ENCODE measurements around the gene RASAL2.
"Not testable (repeated sequence)": the region's sequence is repeated elsewhere in the genome, so short reads cannot be mapped to it uniquely, and the experiment has no call there.

The RASAL2 gene

DNA sequence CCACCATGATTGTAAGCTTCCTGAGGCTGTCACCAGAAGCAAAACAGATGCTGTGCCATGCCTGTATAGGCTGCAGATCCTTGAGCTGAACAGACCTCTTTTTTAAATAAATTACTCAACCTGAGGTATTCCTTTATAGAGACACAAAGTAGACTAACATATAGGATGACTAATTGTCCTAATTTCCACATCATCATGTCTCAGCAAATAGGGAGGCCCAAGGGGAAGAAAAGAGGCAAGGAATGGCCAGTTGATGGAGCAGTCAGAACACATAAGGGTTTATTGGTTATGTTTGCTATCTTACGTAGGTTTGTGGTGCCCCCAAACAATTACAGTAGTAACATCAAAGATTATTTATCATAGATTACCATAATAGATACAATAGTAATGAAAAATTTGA lies 126.2 kb downstream of the RASAL2 start:
- in situ Hi-C loops (cut with MboI; ENCODE audit: low sequenced_read_pairs), result no loop called here

DNA sequence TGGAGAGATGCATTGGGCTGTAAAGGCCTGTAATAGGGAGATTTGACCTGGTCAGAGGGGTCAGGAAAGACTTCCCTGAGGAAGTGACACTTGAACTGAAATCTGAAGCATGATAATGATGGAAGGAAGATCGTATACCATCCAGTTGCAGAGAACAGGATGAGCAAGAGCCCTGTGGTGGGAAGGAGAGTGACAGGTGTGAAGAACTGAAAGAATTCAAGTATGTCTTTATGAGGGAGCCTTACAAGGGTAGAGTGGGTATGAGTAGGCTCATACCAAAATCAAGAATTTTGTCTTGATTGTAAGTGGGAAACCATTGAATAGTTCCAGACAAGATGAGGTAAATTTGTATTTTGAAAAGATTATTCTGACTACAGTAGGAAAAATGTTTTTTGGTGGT lies 129.4 kb downstream of the RASAL2 start:
- in situ Hi-C loops (cut with MboI; ENCODE audit: low sequenced_read_pairs), result no loop called here

DNA sequence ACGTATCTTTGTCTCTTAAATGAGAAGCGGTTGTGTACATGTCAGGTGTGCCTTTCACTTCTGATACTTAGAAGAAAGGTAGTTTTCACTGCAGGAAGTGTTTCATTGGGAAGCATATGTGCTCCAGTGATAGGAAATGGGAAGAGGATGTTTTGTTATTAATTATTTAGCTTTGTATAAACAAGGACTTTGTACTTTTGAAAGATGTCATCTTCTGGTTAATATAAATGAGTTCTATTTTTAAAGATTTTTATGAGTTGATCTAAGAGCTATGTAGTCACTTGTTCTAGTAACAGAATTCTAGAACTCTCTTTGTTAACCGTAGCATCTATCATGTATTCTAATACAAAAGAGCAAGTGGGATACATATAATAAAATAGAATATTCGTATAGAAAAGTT lies 130.5 kb downstream of the RASAL2 start:
- in situ Hi-C loops (cut with MboI; ENCODE audit: low sequenced_read_pairs), result no loop called here

DNA sequence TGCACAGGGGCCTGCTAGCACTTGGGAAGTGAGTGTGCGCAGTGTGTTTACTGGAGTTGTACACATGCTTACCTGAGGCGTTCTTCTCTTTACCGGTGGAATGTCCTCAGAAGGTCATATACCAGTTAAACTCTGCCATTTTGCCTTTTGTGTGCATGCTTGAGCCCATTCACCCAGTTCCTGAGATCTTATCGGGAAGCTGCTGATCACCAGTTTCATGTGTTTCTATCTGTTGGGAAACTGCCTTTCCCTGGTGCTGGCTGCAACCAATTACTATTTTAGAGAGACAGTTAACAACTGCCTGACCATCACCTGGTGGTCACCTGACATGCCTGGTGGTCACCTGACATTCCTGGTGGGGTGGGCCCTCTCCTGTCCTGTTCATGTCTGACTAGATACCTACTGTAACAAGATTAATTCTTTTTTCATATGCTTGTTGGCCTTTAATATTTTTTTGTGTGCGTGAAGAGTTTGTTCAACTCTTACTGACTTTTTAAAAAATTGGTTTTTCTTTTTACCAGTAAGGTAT lies 137.0 kb downstream of the RASAL2 start:
- in situ Hi-C loops (cut with MboI; ENCODE audit: low sequenced_read_pairs), result no loop called here

DNA sequence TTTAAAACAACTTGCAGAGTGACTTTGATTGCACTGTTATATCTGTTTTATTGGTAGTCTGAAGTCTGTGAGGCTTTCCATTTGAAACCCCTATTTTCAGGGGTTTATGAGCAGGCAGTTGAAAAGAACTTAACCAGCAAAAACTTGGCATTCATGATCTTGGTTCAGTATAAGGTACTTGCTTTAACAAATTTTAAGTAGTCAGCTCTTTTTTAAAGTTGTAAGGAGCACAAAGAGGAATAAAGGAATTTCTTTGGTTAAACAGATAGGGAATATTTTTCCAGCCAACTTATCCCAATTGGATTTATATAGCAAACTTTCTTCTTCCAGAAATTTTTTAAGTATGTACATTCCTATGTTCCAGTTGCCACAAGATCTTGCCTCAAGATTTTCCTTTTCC lies 138.2 kb downstream of the RASAL2 start:
- in situ Hi-C loops (cut with MboI; ENCODE audit: low sequenced_read_pairs), result no loop called here

DNA sequence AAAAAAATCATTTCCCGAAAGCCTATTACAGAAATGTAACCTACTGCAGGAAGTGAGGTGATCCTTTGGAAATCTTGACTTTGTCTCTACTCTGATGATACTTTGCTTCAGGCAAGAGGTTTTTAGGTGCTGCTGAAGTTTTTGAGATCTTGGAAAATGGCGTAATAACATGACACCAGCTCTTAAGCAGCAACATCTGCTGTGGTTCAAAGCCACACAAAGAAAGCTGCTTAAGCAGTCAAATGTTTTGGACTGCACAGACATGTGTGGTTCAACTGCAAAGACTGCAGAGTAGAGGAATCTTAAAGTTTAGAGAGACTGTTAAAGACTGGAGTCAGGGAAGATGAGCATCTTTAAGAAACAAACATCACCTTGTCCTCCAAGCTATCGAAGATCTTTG lies 139.0 kb downstream of the RASAL2 start:
- in situ Hi-C loops (cut with MboI; ENCODE audit: low sequenced_read_pairs), result no loop called here

DNA sequence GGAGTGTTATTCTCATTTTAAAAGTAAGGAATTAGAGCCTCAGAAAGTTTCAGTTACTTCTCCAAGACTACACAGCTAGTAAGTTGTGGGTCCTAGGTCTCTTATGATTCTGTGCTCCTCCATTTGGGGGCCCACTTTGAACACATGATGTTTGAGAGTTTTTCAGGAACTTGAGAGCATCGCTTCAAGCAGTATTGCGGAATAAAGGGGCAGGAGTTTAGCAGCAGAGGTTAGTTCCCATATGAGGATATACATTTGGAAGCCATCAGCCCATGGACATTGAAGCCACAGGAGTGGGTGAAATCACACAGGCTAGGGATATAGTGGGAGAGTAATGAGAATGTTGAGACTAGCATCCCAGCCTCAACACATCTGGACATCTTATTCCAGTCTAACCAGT lies 143.2 kb downstream of the RASAL2 start:
- in situ Hi-C loops (cut with MboI; ENCODE audit: low sequenced_read_pairs), result no loop called here

DNA sequence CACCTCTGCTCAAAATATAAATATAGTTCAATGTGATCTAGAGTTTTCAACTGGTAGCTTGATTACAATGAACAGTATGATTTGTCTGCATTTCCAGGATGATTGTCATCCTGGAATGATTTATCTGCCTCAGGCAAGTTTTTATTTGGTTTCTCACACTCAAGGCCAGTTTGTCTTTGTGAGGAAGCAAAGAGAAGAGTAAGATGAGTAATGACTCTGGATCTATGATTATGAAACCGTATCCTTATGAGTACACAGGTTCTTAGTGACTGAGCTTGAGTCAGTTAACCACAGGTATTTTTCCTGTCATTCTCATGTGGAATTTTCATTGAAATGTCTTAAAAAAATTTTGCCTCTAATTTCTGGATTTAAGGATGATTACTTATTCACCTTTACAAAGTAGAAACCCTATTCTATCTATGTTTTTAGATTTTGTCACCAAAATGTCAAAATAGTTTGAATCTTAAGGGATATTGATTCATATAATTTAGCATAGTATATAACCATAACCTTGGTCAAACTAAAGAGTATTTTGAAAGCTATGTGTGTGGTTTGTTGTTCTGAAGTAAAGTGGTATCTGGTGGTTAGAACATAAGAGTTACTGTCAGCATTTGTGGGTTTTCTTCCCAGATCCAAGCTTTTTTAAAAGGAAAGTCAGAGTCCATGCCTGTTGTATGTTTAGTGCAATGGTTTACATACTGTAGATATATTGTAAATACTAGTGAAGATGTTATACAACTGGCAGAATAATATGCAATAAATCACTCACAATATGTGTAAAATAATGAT lies 145.0 kb downstream of the RASAL2 start:
- in situ Hi-C loops (cut with MboI; ENCODE audit: low sequenced_read_pairs), result no loop called here

DNA sequence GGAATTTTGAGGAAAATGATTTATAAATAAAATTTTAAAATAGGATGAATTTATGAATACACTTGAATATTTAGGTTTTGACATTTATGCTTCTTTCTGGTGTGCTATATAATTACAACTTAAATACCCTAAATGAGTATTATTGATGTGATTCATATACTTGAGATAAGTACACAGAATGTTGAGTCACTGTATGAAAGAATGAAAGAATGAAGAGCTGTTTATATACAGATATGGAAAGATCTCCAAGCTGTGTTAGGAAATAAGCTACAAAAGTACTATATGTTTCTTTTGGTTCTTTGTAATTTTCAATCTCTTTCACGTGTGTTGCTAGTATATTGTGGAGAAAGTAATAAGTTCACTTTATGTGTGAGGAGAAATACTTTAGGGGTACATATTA lies 147.2 kb downstream of the RASAL2 start:
- in situ Hi-C loops (cut with MboI; ENCODE audit: low sequenced_read_pairs), result no loop called here

DNA sequence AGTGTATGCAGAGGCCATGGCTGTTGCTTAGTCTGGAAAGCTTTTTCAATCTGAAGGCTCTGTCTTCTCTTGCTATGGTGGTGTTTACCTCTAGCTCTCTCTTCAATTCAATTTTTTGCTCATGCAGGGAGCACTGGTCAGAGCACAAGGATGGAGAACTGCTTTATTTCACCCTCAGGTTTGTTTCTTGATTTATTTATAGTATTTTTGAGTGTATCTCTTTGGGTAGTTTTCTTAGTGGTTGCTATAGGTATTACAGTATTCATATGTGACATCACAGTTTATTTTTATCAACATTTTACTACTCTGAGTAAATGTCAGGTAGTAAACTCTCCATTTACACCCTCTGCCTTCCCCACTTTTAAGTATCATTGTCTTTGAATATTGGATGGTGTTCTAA lies 147.9 kb downstream of the RASAL2 start:
- in situ Hi-C loops (cut with MboI; ENCODE audit: low sequenced_read_pairs), result no loop called here

DNA sequence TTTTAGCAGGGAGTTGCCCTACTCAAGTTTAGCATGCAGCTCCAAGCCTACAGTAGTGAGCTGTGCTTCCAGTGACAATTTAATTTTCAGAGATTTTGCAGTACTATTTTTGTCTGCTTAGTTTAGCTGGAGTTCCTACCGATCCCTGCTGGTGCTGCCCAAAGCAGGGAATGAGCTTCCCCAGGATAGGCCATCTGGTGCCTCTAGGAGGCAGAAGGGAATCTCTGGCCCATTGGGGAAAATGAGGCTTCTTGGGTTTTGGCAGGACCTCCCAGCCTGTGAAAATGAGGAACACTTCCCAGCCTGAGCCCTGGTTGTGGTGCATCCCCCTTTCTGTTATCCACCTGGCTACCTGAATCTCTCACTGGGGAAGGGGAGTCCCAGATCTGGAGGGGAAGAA lies 149.2 kb downstream of the RASAL2 start:
- in situ Hi-C loops (cut with MboI; ENCODE audit: low sequenced_read_pairs), result no loop called here

DNA sequence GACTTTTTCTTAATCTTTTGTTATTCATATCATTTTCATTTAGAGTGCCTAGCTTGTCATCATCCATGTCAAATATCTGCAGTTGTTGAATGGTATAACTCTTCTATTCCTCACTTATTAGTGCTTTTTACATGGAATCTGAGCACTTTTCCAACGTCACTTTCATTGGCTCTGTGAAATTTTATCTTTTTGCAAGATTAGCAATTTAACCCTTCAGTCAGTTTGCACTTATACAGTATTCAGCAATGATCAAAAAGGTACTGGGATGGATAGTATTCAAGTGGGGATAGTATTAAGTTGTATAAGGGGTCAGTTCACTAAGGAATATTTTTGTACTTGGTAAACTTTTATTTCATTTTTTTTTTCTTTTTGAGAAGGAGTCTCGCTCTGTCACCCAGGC lies 150.0 kb downstream of the RASAL2 start:
- in situ Hi-C loops (cut with MboI; ENCODE audit: low sequenced_read_pairs), result no loop called here

DNA sequence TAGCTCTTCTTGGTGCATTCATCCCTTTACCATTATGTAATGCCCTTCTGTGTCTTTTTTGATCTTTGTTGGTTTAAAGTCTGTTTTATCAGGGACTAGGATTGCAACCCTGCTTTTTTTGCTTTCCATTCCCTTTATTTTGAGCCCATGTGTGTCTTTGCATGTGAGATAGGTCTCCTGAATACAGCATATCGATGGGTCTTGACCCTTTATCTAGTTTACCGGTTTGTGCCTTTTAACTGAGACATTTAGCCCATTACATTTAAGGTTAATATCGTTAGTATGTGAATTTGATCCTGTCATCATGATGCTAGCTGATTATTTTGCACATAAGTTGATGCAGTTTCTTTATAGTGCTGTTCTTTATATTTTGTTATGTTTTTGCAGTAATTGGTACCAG lies 154.4 kb downstream of the RASAL2 start:
- in situ Hi-C loops (cut with MboI; ENCODE audit: low sequenced_read_pairs), result not testable (repeated sequence)

DNA sequence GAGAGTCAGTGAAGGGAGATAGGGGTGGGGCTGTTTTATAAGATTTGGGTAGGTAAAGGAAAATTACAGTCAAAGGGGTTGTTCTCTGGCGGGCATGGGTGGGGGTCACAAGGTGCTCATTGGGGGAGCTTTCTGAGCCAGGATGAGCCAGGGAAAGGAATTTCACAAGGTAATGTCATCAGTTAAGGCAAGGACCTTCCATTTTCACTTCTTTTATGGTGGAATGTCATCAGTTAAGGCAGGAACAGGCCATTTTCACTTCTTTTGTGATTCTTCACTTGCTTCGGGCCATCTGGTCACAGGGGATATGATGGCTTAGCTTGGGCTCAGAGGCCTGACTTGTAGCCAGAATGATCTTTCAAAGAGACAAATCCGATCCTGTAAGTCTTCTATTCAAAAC lies 159.7 kb downstream of the RASAL2 start:
- in situ Hi-C loops (cut with MboI; ENCODE audit: low sequenced_read_pairs), result not testable (repeated sequence)

DNA sequence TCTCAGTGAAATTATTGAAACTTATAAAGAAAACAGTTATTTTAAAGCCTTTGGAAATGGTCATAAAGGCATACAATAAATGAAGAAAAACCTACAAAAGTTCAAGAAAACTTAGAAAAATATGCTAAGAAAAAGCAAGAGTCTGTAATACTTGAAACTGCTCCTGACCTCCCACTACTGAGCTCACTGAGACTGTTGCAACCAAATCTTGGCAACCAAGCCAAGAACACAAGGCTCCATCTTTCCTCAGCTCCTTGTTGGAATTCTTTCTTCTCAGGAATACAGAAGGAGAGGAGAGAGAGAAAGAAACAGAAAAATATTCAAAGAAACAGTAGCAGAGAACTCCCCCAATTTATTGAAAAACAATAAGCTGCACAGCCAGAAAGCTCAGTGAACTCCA lies 160.5 kb downstream of the RASAL2 start:
- in situ Hi-C loops (cut with MboI; ENCODE audit: low sequenced_read_pairs), result no loop called here

DNA sequence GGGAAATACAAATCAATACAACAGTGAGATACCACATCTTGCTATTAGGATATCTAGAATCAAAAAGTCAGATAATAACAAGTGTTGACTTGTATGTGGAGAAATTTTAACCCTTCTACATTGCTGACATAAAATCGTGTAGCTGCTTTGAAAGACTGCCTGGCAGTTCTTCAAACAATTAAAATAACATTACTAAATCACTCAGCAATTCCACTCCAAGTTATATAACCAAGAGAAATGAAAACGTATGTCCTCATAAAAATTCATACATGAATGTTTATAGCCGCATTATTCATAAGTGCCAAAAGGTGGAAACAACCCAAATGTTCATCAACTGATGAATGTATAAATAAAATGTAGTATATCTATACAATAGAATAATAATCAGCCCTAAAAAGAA lies 164.6 kb downstream of the RASAL2 start:
- in situ Hi-C loops (cut with MboI; ENCODE audit: low sequenced_read_pairs), result no loop called here

DNA sequence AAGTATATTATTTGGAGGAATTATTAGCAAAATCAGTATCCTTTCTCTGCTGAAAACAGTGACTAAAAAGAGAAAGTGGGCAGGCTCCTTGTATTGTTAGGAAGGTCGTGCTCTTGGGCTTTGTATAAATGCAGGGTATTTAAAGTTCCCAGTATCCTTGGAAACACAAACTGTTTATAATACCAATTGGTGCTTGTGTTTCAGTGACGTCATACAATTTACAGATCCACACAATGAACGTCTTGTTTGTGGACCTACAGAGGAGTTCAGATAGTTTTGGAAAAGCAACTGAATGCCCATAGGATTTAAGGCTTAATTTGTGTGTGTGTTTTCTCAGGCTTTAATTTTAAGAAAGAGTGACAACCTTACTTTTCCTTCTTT lies 168.2 kb downstream of the RASAL2 start:
- in situ Hi-C loops (cut with MboI; ENCODE audit: low sequenced_read_pairs), result no loop called here

DNA sequence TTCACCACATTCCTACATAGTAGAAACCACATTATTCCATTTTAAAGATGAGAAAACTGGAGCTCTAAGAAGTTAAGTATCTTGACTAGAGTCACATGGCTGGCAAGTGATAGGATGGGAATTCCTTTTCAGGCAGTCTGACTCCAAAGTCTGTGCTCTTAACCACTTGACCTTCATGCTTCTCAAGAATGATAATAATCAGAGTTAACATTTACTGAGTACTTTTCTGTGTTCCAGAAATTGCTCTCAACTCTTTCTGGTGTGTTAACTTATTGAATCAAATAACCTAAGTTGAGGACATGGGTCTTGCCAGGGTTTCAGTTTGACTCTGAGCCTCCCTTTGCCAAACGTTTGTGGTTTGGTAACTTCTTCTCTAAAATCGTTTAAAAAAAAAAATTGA lies 169.4 kb downstream of the RASAL2 start:
- in situ Hi-C loops (cut with MboI; ENCODE audit: low sequenced_read_pairs), result no loop called here

DNA sequence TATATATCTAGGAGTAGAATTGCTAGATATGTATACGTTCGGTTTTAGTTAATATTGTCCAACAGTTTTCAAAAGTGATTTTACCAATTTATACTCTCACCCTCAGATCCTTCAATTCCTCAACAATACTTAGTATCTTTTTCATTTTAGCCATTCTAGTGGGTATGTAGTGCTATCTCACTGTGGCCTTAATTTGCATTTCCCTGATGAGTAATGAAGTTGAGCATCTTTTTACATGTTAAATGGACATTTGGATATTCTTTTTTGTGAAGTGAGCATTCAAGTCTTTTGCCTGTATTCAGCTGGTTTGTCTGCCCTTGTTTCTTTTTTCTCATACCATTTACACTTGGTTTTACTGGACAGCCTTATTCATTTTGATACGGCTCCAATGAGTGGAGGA lies 172.2 kb downstream of the RASAL2 start:
- in situ Hi-C loops (cut with MboI; ENCODE audit: low sequenced_read_pairs), result no loop called here

DNA sequence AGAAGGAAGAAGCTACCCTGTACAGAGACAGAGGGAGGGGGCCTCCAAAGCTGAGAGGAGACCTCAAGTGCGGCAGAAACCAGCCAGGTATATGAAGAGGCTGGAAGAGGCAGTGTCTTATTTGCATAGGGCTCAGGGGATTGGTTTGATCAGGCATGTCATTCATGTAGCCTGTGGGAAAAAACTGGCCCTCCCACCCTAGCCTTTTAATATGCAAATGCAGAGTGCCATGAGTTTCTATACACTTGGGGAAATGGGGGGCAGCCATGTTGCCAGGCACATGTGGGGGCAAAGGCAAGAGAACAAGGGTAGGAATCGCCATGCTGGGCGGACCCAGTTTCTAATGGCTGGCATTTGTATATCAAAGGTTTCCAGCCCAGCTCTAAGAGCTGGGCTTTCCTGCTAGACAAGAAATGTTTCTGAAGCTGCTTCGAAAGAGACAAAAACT lies 172.7 kb downstream of the RASAL2 start:
- in situ Hi-C loops (cut with MboI; ENCODE audit: low sequenced_read_pairs), result no loop called here

DNA sequence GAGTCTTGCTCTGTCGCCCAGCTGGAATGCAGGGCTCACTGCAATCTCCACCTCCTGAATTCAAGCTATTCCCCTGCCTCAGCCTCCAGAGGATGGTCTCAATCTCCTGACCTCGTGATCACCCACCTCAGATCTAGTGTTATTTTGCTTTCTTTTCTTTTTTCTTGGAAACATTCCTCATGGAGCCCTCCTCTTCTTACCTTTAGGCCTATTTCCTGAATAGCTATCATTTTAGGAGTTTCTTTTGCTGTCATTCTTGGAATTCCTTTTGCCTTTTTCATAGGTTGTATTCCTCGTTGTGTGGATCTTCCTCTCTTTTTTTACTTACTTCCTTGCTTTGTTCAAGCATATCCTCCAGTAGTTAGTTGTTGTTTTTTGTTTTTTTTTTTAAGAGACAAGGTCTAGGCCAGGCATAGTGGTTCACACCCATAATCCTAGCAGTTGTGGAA lies 173.8 kb downstream of the RASAL2 start:
- in situ Hi-C loops (cut with MboI; ENCODE audit: low sequenced_read_pairs), result no loop called here

DNA sequence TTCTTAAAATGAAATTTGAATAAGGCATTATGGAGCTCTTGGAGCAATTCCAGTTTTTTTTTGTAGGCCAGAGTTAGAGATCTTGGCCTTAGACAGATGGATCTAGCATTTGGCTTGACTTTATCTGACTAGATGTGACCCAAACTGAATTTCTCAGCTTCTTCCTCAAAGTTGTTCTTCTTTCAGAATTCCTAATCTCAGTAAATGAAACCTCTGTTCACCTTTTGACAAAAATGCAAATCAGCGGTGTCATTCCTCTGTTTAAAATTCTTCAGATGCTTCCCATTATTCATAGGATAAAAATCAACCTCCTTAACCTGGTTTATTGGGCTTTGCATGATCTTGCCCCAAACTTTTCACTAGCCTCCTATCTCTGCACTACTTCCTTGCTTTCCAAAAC lies 177.6 kb downstream of the RASAL2 start:
- in situ Hi-C loops (cut with MboI; ENCODE audit: low sequenced_read_pairs), result no loop called here
